Mesenchymal stem cell (in vitro differentiated cells and primary cell): Measurements from ENCODE around the gene MAN1C1.

Experiments
- DNase-seq: peaks from one replicate; pipeline ENCODE4 v3.0.0-alpha.2; 2013
- H2AFZ ChIP-seq: one replicate; pipeline ENCODE4 v1.6.1; 2013; ENCODE audit warnings: low read depth, mild to moderate bottlenecking, control low read depth, inconsistent platforms, low read length, moderate library complexity
- H2AK5ac ChIP-seq: 2 replicates; pipeline ENCODE4 v1.6.1; 2013; ENCODE audit warnings: low read length, moderate library complexity, mild to moderate bottlenecking, inconsistent platforms; ENCODE audit not compliant: severe bottlenecking
- H2BK120ac ChIP-seq: one replicate; pipeline ENCODE4 v1.6.1; 2013; ENCODE audit warnings: low read depth, mild to moderate bottlenecking, inconsistent platforms, low read length, moderate library complexity
- H2BK12ac ChIP-seq, 2 experiments: one replicate each; pipeline ENCODE4 v1.6.1; 2013; ENCODE audit warnings: inconsistent platforms in 2 of 2, low read length in 2 of 2, mild to moderate bottlenecking in 2 of 2, moderate library complexity in 2 of 2, control low read depth in 1 of 2
- H2BK15ac ChIP-seq: one replicate; pipeline ENCODE4 v1.6.1; 2013; ENCODE audit warnings: mild to moderate bottlenecking, low read depth, inconsistent platforms; ENCODE audit not compliant: poor library complexity, severe bottlenecking
- H2BK5ac ChIP-seq: 2 replicates; pipeline ENCODE4 v1.6.1; 2013; ENCODE audit warnings: low read depth, mild to moderate bottlenecking, low read length, control low read depth, inconsistent platforms; ENCODE audit not compliant: poor library complexity, severe bottlenecking
- H3K14ac ChIP-seq, 2 experiments: one replicate each; pipeline ENCODE4 v1.6.1; 2013; ENCODE audit warnings: inconsistent platforms in 2 of 2, low read length in 2 of 2, control low read depth in 1 of 2, mild to moderate bottlenecking in 1 of 2, moderate library complexity in 1 of 2
- H3K18ac ChIP-seq, 2 experiments: one replicate each; pipeline ENCODE4 v1.6.1; 2013; ENCODE audit warnings: inconsistent platforms in 2 of 2, low read length in 2 of 2, control low read depth in 1 of 2, low read depth in 1 of 2, mild to moderate bottlenecking in 1 of 2
- H3K23ac ChIP-seq, 2 experiments: one replicate each; pipeline ENCODE4 v1.6.1; 2013; ENCODE audit warnings: inconsistent platforms in 2 of 2, low read length in 2 of 2, mild to moderate bottlenecking in 2 of 2, moderate library complexity in 2 of 2, control low read depth in 1 of 2
- H3K27ac ChIP-seq: 2 replicates; pipeline ENCODE4 v1.5.1; 2013; ENCODE audit warnings: mild to moderate bottlenecking, moderate library complexity, low read length, control low read depth, inconsistent platforms; ENCODE audit not compliant: poor library complexity, severe bottlenecking
- H3K27me3 ChIP-seq, 2 experiments: 2 replicates each; pipeline versions ENCODE4 v1.6.1 to v1.7.0; 2013; ENCODE audit warnings: low read length in 2 of 2, mild to moderate bottlenecking in 2 of 2, moderate library complexity in 2 of 2, control low read depth in 1 of 2, inconsistent platforms in 1 of 2; ENCODE audit not compliant: control insufficient read depth in 1 of 2, insufficient read depth in 1 of 2
- H3K36me3 ChIP-seq, 2 experiments: 2 replicates each; pipeline versions ENCODE4 v1.6.1 to v1.7.0; 2013; ENCODE audit warnings: low read length in 2 of 2, control low read depth in 1 of 2, inconsistent platforms in 1 of 2, low read depth in 1 of 2, mild to moderate bottlenecking in 1 of 2; ENCODE audit not compliant: insufficient read depth in 2 of 2, control insufficient read depth in 1 of 2
- H3K4ac ChIP-seq, 2 experiments: one replicate each; pipeline ENCODE4 v1.6.1; 2013; ENCODE audit warnings: inconsistent platforms in 2 of 2, low read length in 2 of 2, mild to moderate bottlenecking in 2 of 2, moderate library complexity in 2 of 2, control low read depth in 1 of 2, low read depth in 1 of 2
- H3K4me1 ChIP-seq: 2 replicates; pipeline ENCODE4 v1.6.1; 2013; ENCODE audit warnings: low read depth, low read length, control low read depth; ENCODE audit not compliant: control insufficient read depth, insufficient read depth
- H3K4me2 ChIP-seq: 2 replicates; pipeline ENCODE4 v1.6.1; 2013; ENCODE audit warnings: low read length, mild to moderate bottlenecking, inconsistent platforms; ENCODE audit not compliant: poor library complexity, severe bottlenecking
- H3K4me3 ChIP-seq, 2 experiments: 2 replicates each; pipeline versions ENCODE4 v1.5.1 to v1.7.0; 2013; ENCODE audit warnings: low read length in 2 of 2, mild to moderate bottlenecking in 2 of 2, control low read depth in 1 of 2, low read depth in 1 of 2; ENCODE audit not compliant: insufficient read depth in 1 of 2
- H3K79me1 ChIP-seq: replicated peaks from 2 replicates; pipeline ENCODE4 v1.6.1; 2013; ENCODE audit warnings: mild to moderate bottlenecking, control low read depth, low read length, inconsistent platforms; ENCODE audit not compliant: poor library complexity, severe bottlenecking
- H3K9ac ChIP-seq: 2 replicates; pipeline ENCODE4 v1.7.0; 2013; ENCODE audit warnings: mild to moderate bottlenecking, low read length, moderate library complexity
- H3K9me3 ChIP-seq: 2 replicates; pipeline ENCODE4 v1.7.0; 2013; ENCODE audit warnings: mild to moderate bottlenecking, low read length; ENCODE audit not compliant: control insufficient read depth
- H4K8ac ChIP-seq: one replicate; pipeline ENCODE4 v1.6.1; 2013; ENCODE audit warnings: inconsistent platforms, mild to moderate bottlenecking, low read length, moderate library complexity
- H4K91ac ChIP-seq: one replicate; pipeline ENCODE4 v1.6.1; 2013; ENCODE audit warnings: mild to moderate bottlenecking, low read length, inconsistent platforms
- WGBS: methylation state at CpG from one replicate; pipeline ENCODE4 v1.1.7; 2013; ENCODE audit warnings: mixed read lengths; 5-methylcytosine and 5-hydroxymethylcytosine counted together

Gene MAN1C1

GRCh38 chr1:25579292-25580252 is 37.0 kb upstream of the MAN1C1 start:
- H4K91ac ChIP-seq, result no peak overlapping the region
- no peak for DNase-seq
- no peak overlapping the region for H3K4ac ChIP-seq
- no peak overlapping the region for H3K4me2 ChIP-seq
- no peak overlapping the region for H2BK5ac ChIP-seq
- peaks cover 11 to 20% of the 10 kb centered on the region in 2 experiments for H3K27me3 ChIP-seq
- H3K9ac ChIP-seq, result no peak overlapping the region
- peaks cover 5% of the 10 kb centered on the region for H3K9me3 ChIP-seq
- no peak overlapping the region for H3K4me3 ChIP-seq
- H2BK15ac ChIP-seq, result no peak overlapping the region
- no peak overlapping the region for H3K18ac ChIP-seq
- no peak overlapping the region for H3K27ac ChIP-seq
- H2AFZ ChIP-seq, result no peak overlapping the region
- no peaks in the 10 kb centered on the region for H3K36me3 ChIP-seq
- H2AK5ac ChIP-seq, result no peak overlapping the region
- H3K79me1 ChIP-seq, result no peaks in the 10 kb centered on the region
- no peak overlapping the region for H4K8ac ChIP-seq
- H2BK12ac ChIP-seq, result no peak overlapping the region
- H3K14ac ChIP-seq, result no peak overlapping the region
- 90% methylated on average over 19 of the region's 19 CpGs for WGBS
- H2BK120ac ChIP-seq, result no peak overlapping the region
- H3K23ac ChIP-seq, result no peak overlapping the region
- H3K4me1 ChIP-seq, result peaks cover 2% of the 10 kb centered on the region

- 65% methylated on average over 6 of the region's 6 CpGs for WGBS
- H3K4me1 ChIP-seq, result peaks cover 2% of the 10 kb centered on the region
- no peak overlapping the region for H3K18ac ChIP-seq
- no peak overlapping the region for H2BK12ac ChIP-seq
- no peak overlapping the region for H2BK15ac ChIP-seq
- H3K14ac ChIP-seq, result no peak overlapping the region
- peaks cover 5% of the 10 kb centered on the region for H3K9me3 ChIP-seq
- no peak overlapping the region for H2BK5ac ChIP-seq
- no peaks in the 10 kb centered on the region for H3K79me1 ChIP-seq
- H3K27ac ChIP-seq, result no peak overlapping the region
- no peak overlapping the region for H2BK120ac ChIP-seq
- no peak overlapping the region for H3K23ac ChIP-seq
- no peak overlapping the region for H3K4me2 ChIP-seq
- no peak overlapping the region for H3K4ac ChIP-seq
- no peak overlapping the region for H3K9ac ChIP-seq
- no peak overlapping the region for H4K8ac ChIP-seq
- no peak overlapping the region for H3K4me3 ChIP-seq
- no peak overlapping the region for H2AFZ ChIP-seq
- peaks cover 11 to 20% of the 10 kb centered on the region in 2 experiments for H3K27me3 ChIP-seq
- DNase-seq, result no peak
- H3K36me3 ChIP-seq, result no peaks in the 10 kb centered on the region
- H4K91ac ChIP-seq, result no peak overlapping the region
- no peak overlapping the region for H2AK5ac ChIP-seq
Measured at GRCh38 chr1:25580927-25581326, 35.7 kb upstream of the MAN1C1 start.

GRCh38 chr1:25581764-25582163 is 34.8 kb upstream of the MAN1C1 start:
- no peak overlapping the region for H3K23ac ChIP-seq
- DNase-seq, result no peak
- H2AK5ac ChIP-seq, result no peak overlapping the region
- H3K4me2 ChIP-seq, result no peak overlapping the region
- no peak overlapping the region for H2BK120ac ChIP-seq
- no peak overlapping the region for H4K8ac ChIP-seq
- H3K27ac ChIP-seq, result no peak overlapping the region
- H3K27me3 ChIP-seq, result peaks cover 11 to 20% of the 10 kb centered on the region in 2 experiments
- no peak overlapping the region for H2BK12ac ChIP-seq
- H2BK5ac ChIP-seq, result no peak overlapping the region
- H3K4me1 ChIP-seq, result peaks cover 4% of the 10 kb centered on the region
- H3K4me3 ChIP-seq, result no peak overlapping the region
- no peak overlapping the region for H3K18ac ChIP-seq
- H3K14ac ChIP-seq, result no peak overlapping the region
- WGBS, result 84% methylated on average over 5 of the region's 5 CpGs
- peaks cover 5% of the 10 kb centered on the region for H3K9me3 ChIP-seq
- no peak overlapping the region for H3K4ac ChIP-seq
- no peak overlapping the region for H2AFZ ChIP-seq
- no peak overlapping the region for H2BK15ac ChIP-seq
- H3K9ac ChIP-seq, result no peak overlapping the region
- no peak overlapping the region for H4K91ac ChIP-seq
- peaks cover 0 to 3% of the 10 kb centered on the region in 2 experiments for H3K36me3 ChIP-seq
- H3K79me1 ChIP-seq, result no peaks in the 10 kb centered on the region

GRCh38 chr1:25583519-25584370 is 32.8 kb upstream of the MAN1C1 start:
- DNase-seq, result no peak
- no peak overlapping the region for H2BK120ac ChIP-seq
- H3K36me3 ChIP-seq, result peaks cover 0 to 3% of the 10 kb centered on the region in 2 experiments
- H2AFZ ChIP-seq, result no peak overlapping the region
- no peak overlapping the region for H3K4ac ChIP-seq
- H3K9me3 ChIP-seq, result peaks cover 5% of the 10 kb centered on the region
- H2BK15ac ChIP-seq, result no peak overlapping the region
- no peak overlapping the region for H3K4me2 ChIP-seq
- H4K8ac ChIP-seq, result no peak overlapping the region
- H3K27ac ChIP-seq, result no peak overlapping the region
- no peak overlapping the region for H2BK12ac ChIP-seq
- no peak overlapping the region for H4K91ac ChIP-seq
- 86% methylated on average over 10 of the region's 14 CpGs for WGBS
- no peak overlapping the region for H2BK5ac ChIP-seq
- no peak overlapping the region for H3K9ac ChIP-seq
- no peak overlapping the region for H3K18ac ChIP-seq
- H3K14ac ChIP-seq, result no peak overlapping the region
- no peaks in the 10 kb centered on the region for H3K79me1 ChIP-seq
- H2AK5ac ChIP-seq, result no peak overlapping the region
- no peak overlapping the region for H3K4me3 ChIP-seq
- H3K27me3 ChIP-seq, result peaks cover 6 to 11% of the 10 kb centered on the region in 2 experiments
- H3K23ac ChIP-seq, result no peak overlapping the region
- peaks cover 2% of the 10 kb centered on the region for H3K4me1 ChIP-seq
